Right cardiac atrium (tissue), 5 donors: ENCODE data around the gene ZDHHC4. TPM values are rescaled to one million over a fixed set of nuclear protein-coding genes. Genes with fewer than 3 reads are reported as not detected.

Experiments
- polyA plus RNA-seq: library from polyadenylated mRNA; stranded (reverse); fragments of 200-250 nt; gene quantifications from one replicate; pipeline ENCODE4 v1.2.3, GENCODE V29; 2013
- total RNA-seq, 4 donors: library from RNA; stranded (reverse); fragmentation: NEBNext Ultra II Directional; extraction: Animal tissue kit (Norgen Biotek cat#: 25700); gene quantifications; one replicate each; pipeline ENCODE4 v1.2.1, GENCODE V29; 2021
- donor health status: healthy with polysubstance abuse.
- donor health status: DM: no; HTN: yes; CAD: no.
- donor health status: DM: no; HTN: no; CAD: no.
- donor health status: DM: no; HTN: yes; CAD: no; lungs with severe emphysema.
- donor health status: DM: yes; HTN: yes; CAD: no.

ZDHHC4 gene
- total and polyA plus RNA-seq, 5 donors = 37.1 to 51.7 (median 44.9) TPM

Other genes starting within 250 kb of the ZDHHC4 start
- 10 to 100 TPM; 14.0 to 21.7 (median 20.1) TPM for gene FAM220A, start 228.5 kb upstream of the ZDHHC4 start, total RNA-seq
- 15.4 TPM for gene FAM220A, start 228.5 kb upstream of the ZDHHC4 start, polyA plus RNA-seq
- gene RAC1, start 202.9 kb upstream of the ZDHHC4 start, total RNA-seq = 100 to 1,000 TPM; 145 to 164 (median 153) TPM
- 110 TPM for gene RAC1, start 202.9 kb upstream of the ZDHHC4 start, polyA plus RNA-seq
- gene DAGLB, start 129.5 kb upstream of the ZDHHC4 start, total RNA-seq = 1 to 10 TPM; 7.9 to 9.9 (median 9.1) TPM
- 5.4 TPM for gene DAGLB, start 129.5 kb upstream of the ZDHHC4 start, polyA plus RNA-seq
- gene KDELR2, start 93.3 kb upstream of the ZDHHC4 start, total RNA-seq = 100 to 1,000 TPM in 1 of 4 donors, 10 to 100 TPM in 3; 56.0 to 114 (median 79.5) TPM
- gene KDELR2, start 93.3 kb upstream of the ZDHHC4 start, polyA plus RNA-seq = 58.1 TPM
- under 1 TPM in 2 of 4 donors, not detected in 2; 0.09 to 0.20 TPM for gene GRID2IP, start 26.0 kb upstream of the ZDHHC4 start, total RNA-seq
- gene GRID2IP, start 26.0 kb upstream of the ZDHHC4 start, polyA plus RNA-seq = 0.05 TPM
- 10 to 100 TPM; 15.6 to 18.7 (median 17.3) TPM for gene INTS15, start 12.6 kb downstream of the ZDHHC4 start, total RNA-seq
- 9.4 TPM for gene INTS15, start 12.6 kb downstream of the ZDHHC4 start, polyA plus RNA-seq
- 10 to 100 TPM; 12.4 to 20.6 (median 17.2) TPM for gene ZNF853, start 38.2 kb downstream of the ZDHHC4 start, total RNA-seq
- 8.2 TPM for gene ZNF853, start 38.2 kb downstream of the ZDHHC4 start, polyA plus RNA-seq
- gene ZNF316, start 59.9 kb downstream of the ZDHHC4 start, total RNA-seq = 10 to 100 TPM; 14.8 to 20.7 (median 17.3) TPM
- gene ZNF316, start 59.9 kb downstream of the ZDHHC4 start, polyA plus RNA-seq = 11.7 TPM
- gene ZNF12, start 129.5 kb downstream of the ZDHHC4 start, total RNA-seq = 10 to 100 TPM; 18.2 to 25.3 (median 20.9) TPM
- gene ZNF12, start 129.5 kb downstream of the ZDHHC4 start, polyA plus RNA-seq = 9.6 TPM
- under 1 TPM in 3 of 4 donors, not detected in 1; 0.24 to 0.34 (median 0.25) TPM for gene RSPH10B2, start 176.6 kb downstream of the ZDHHC4 start, total RNA-seq
- not detected for gene RSPH10B2, start 176.6 kb downstream of the ZDHHC4 start, polyA plus RNA-seq
- gene CCZ1B, start 248.8 kb downstream of the ZDHHC4 start, total RNA-seq = 10 to 100 TPM; 30.9 to 51.3 (median 41.2) TPM
- 22.6 TPM for gene CCZ1B, start 248.8 kb downstream of the ZDHHC4 start, polyA plus RNA-seq